ENCODE measurements around the gene CCDC92B.

GRCh38 chr17:2758870-2759269, 9.4 kb upstream of the CCDC92B start:
- TF ChIP-seq CTCF (IDR thresholded peaks at IDR 0.05) (no peak), POLR2A (IDR thresholded peaks at IDR 0.05) (no peak)

All from uterus (tissue), 2 donors.